Endodermal cell (in vitro differentiated cells): ENCODE measurements around the gene CIPC. TPM values are rescaled to one million over a fixed set of nuclear protein-coding genes. Genes with fewer than 3 reads are reported as not detected.

Experiments used
- DNase-seq: peaks from one replicate; pipeline ENCODE4 v3.0.0-alpha.2; 2017
- H3K27ac ChIP-seq: 2 replicates; pipeline ENCODE4 v1.5.1; 2013; ENCODE audit warnings: mild to moderate bottlenecking, low read depth, low read length, moderate library complexity
- H3K27me3 ChIP-seq: 2 replicates; pipeline ENCODE4 v1.6.1; 2013; ENCODE audit warnings: mild to moderate bottlenecking, low read length, moderate library complexity; ENCODE audit not compliant: insufficient read depth, control insufficient read depth, poor library complexity, severe bottlenecking
- H3K36me3 ChIP-seq: 2 replicates; pipeline ENCODE4 v1.7.0; 2013; ENCODE audit warnings: mild to moderate bottlenecking, low read length, moderate library complexity; ENCODE audit not compliant: control insufficient read depth, insufficient read depth
- H3K4me1 ChIP-seq: one replicate; pipeline ENCODE4 v1.7.0; 2013; ENCODE audit warnings: low read length; ENCODE audit not compliant: control insufficient read depth, insufficient read depth
- H3K4me3 ChIP-seq: 2 replicates; pipeline ENCODE4 v1.5.1; 2013; ENCODE audit warnings: mild to moderate bottlenecking, low read length, moderate library complexity
- H3K9ac ChIP-seq: 2 replicates; pipeline ENCODE4 v1.6.1; 2013; ENCODE audit warnings: mild to moderate bottlenecking, low read length, moderate library complexity; ENCODE audit not compliant: poor library complexity, severe bottlenecking; ENCODE audit errors: extremely low read depth
- H3K9me3 ChIP-seq: 2 replicates; pipeline ENCODE4 v1.6.1; 2013; ENCODE audit warnings: mild to moderate bottlenecking, low read length, moderate library complexity; ENCODE audit not compliant: control insufficient read depth
- H3K27ac Mint-ChIP-seq: 2 replicates; pipeline ENCODE4 v1.8.0; 2020; ENCODE audit warnings: mixed read lengths
- H3K27me3 Mint-ChIP-seq: 2 replicates; pipeline ENCODE4 v1.8.0; 2021; ENCODE audit warnings: mild to moderate bottlenecking, mixed read lengths; ENCODE audit not compliant: insufficient read depth
- H3K36me3 Mint-ChIP-seq: 2 replicates; pipeline ENCODE4 v1.8.0; 2020; ENCODE audit warnings: low read depth, mixed read lengths
- H3K4me1 Mint-ChIP-seq: 2 replicates; pipeline ENCODE4 v1.8.0; 2020; ENCODE audit warnings: mixed read lengths
- H3K4me3 Mint-ChIP-seq: 2 replicates; pipeline ENCODE4 v1.8.0; 2020; ENCODE audit warnings: mild to moderate bottlenecking, moderate library complexity, mixed read lengths
- H3K9me3 Mint-ChIP-seq: 2 replicates; pipeline ENCODE4 v1.8.0; 2020; ENCODE audit warnings: mild to moderate bottlenecking, mixed read lengths
- WGBS, 2 experiments: methylation state at CpG; one replicate each; pipeline versions ENCODE4 v1.1.5 to v1.1.7; 2013; ENCODE audit warnings: missing lambda C conversion rate in 2 of 2, mixed read lengths in 1 of 2; ENCODE audit not compliant: insufficient coverage in 1 of 2, insufficient read length in 1 of 2; 5-methylcytosine and 5-hydroxymethylcytosine counted together
- total RNA-seq, 2 donors: library from RNA; stranded (reverse); fragmentation: NEBNext Ultra II Directional in 1 of 2; extraction: Animal tissue kit (Norgen Biotek cat#: 25700) in 1 of 2; gene quantifications; 2 replicates in 1 of 2; 3 replicates in 1 of 2; pipeline ENCODE4 v1.2.1, GENCODE V29; 2021
- TF ChIP-seq, protein P1 (sequence below): fragments of 200-600 bp; sonication (generic); conservative IDR thresholded peaks from 2 replicates; pipeline ENCODE4 v1.5.0; 2021; ENCODE audit warnings: antibody characterized with exemption, mild to moderate bottlenecking

The CIPC gene
- total RNA-seq, 2 donors from 2014 or later, result 16.2 to 22.5 TPM

DNA sequence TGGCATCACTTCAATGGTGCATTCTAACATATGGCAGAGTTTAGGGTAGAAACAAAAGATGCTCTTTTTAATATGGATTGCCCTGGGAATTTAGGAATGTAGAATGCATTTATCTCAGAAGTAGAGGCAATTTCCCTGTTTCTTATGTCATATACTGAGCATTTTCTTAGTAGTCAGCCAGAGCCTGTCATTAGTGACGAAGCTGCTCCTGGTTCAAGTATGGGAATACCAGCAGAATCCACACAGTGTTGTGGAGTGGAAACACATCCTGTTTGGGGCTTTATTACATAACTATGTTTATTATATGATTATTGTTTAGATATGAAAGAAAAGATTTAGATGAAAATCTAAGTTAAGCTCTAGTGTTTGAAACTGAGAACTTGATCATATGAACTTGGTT is 12.2 kb downstream of the CIPC start:
- Mint-ChIP-seq H3K4me1 (peaks cover 19% of the 10 kb centered on the region), H3K27me3 (no peaks in the 10 kb centered on the region), H3K27ac (peak overlapping the region; percentile 98), H3K36me3 (peaks cover 52% of the 10 kb centered on the region), H3K9me3 (no peaks in the 10 kb centered on the region), H3K4me3 (no peak overlapping the region)
- Histone ChIP-seq H3K4me1 (peaks cover 11% of the 10 kb centered on the region), H3K36me3 (peaks cover 80% of the 10 kb centered on the region), H3K27ac (peak overlapping the region; percentile 98), H3K27me3 (no peaks in the 10 kb centered on the region), H3K9ac (no peak overlapping the region), H3K4me3 (no peak overlapping the region), H3K9me3 (no peaks in the 10 kb centered on the region)
- TF ChIP-seq, protein P1, sequence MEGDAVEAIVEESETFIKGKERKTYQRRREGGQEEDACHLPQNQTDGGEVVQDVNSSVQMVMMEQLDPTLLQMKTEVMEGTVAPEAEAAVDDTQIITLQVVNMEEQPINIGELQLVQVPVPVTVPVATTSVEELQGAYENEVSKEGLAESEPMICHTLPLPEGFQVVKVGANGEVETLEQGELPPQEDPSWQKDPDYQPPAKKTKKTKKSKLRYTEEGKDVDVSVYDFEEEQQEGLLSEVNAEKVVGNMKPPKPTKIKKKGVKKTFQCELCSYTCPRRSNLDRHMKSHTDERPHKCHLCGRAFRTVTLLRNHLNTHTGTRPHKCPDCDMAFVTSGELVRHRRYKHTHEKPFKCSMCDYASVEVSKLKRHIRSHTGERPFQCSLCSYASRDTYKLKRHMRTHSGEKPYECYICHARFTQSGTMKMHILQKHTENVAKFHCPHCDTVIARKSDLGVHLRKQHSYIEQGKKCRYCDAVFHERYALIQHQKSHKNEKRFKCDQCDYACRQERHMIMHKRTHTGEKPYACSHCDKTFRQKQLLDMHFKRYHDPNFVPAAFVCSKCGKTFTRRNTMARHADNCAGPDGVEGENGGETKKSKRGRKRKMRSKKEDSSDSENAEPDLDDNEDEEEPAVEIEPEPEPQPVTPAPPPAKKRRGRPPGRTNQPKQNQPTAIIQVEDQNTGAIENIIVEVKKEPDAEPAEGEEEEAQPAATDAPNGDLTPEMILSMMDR, result no peak
- 100% methylated on average over 1 of the region's 1 CpG; no CpG with 5 or more reads in 1 of the 2 experiments for WGBS, 2 experiments
- DNase-seq, result no peak

DNA sequence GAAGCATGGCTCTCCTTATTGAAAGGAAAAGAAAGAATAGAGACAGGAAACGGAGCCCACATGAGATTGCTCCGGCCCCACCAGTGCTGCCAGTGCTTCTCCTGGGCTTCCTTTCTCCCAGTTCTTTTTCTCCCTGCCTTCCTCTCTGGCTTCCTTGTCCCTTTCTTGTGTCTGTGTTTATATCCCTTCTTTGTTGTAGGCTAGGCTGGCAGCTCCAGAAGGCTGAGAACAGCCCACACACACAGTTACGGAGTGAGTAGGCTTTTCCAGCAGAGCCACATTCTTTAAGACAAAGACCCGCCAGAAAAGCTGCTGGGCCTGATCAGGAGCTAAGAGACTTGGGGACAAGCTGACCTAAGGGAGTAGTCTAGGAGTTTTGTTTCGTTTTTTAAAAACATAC is 13.0 kb downstream of the CIPC start:
- H3K36me3 Mint-ChIP-seq, result peaks cover 53% of the 10 kb centered on the region
- H3K4me1 Mint-ChIP-seq, result peaks cover 17% of the 10 kb centered on the region
- Histone ChIP-seq H3K27me3 (no peaks in the 10 kb centered on the region), H3K9ac (peak overlapping the region; percentile 21), H3K27ac (peak overlapping the region; percentile 98), H3K36me3 (peaks cover 79% of the 10 kb centered on the region), H3K4me1 (peaks cover 11% of the 10 kb centered on the region), H3K9me3 (no peaks in the 10 kb centered on the region), H3K4me3 (no peak overlapping the region)
- WGBS, 2 experiments, result 13 to 21% methylated on average over 2 to 5 of the region's 5 CpGs
- H3K9me3 Mint-ChIP-seq, result no peaks in the 10 kb centered on the region
- peak overlapping the region; percentile 98 for H3K27ac Mint-ChIP-seq
- TF ChIP-seq, protein P1, result no peak
- peak; percentile 87 for DNase-seq
- H3K27me3 Mint-ChIP-seq, result no peaks in the 10 kb centered on the region
- no peak overlapping the region for H3K4me3 Mint-ChIP-seq

DNA sequence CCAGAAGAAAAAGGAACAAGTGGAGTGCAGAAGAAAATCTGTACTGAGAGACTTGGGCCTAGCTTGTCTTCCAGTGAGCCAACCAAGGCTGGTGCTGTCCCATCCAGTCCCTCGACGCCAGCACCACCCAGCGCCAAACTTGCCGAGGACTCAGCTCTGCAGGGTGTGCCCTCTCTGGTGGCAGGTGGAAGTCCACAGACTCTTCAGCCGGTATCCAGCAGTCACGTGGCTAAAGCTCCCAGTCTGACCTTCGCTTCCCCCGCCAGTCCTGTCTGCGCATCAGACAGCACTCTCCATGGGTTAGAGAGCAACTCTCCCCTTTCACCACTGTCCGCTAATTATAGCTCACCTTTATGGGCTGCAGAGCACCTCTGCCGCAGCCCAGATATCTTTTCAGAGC is 15.6 kb downstream of the CIPC start:
- no peak for DNase-seq
- Histone ChIP-seq H3K27me3 (no peaks in the 10 kb centered on the region), H3K36me3 (peaks cover 60% of the 10 kb centered on the region), H3K4me3 (no peak overlapping the region), H3K9ac (no peak overlapping the region), H3K9me3 (no peaks in the 10 kb centered on the region), H3K4me1 (peaks cover 11% of the 10 kb centered on the region), H3K27ac (no peak overlapping the region)
- H3K36me3 Mint-ChIP-seq, result peaks cover 41% of the 10 kb centered on the region
- TF ChIP-seq, protein P1, result peak; percentile 27
- no peak overlapping the region for H3K4me3 Mint-ChIP-seq
- peaks cover 17% of the 10 kb centered on the region for H3K4me1 Mint-ChIP-seq
- no peaks in the 10 kb centered on the region for H3K9me3 Mint-ChIP-seq
- WGBS, 2 experiments, result 95 to 96% methylated on average over 11 of the region's 11 CpGs
- no peak overlapping the region for H3K27ac Mint-ChIP-seq
- no peaks in the 10 kb centered on the region for H3K27me3 Mint-ChIP-seq
